ENCODE data around the gene SHROOM3.

SHROOM3 gene

GRCh38 chr4:76802236-76803021 is 367.4 kb downstream of the SHROOM3 start:
- ATAC-seq, result no peak
- TF ChIP-seq ZNF565 (CRISPR knock-in tag; conservative IDR thresholded peaks at IDR 0.05; ENCODE audit: low read depth), result no peak
- no peak for TF ChIP-seq ZNF70 (CRISPR knock-in tag; IDR thresholded peaks at IDR 0.05)
- no peak for TF ChIP-seq OSR1 (CRISPR knock-in tag; IDR thresholded peaks at IDR 0.05)
- TF ChIP-seq ZC3H10 (CRISPR knock-in tag; IDR thresholded peaks at IDR 0.05), result no peak
- TF ChIP-seq TOX (CRISPR knock-in tag; IDR thresholded peaks at IDR 0.05; ENCODE audit: borderline replicate concordance), result no peak
- no peak for TF ChIP-seq POU6F1 (CRISPR knock-in tag; IDR thresholded peaks at IDR 0.05; ENCODE audit: borderline replicate concordance, low read depth)
- TF ChIP-seq SNAI2 (CRISPR knock-in tag; IDR thresholded peaks at IDR 0.05), result no peak
- TF ChIP-seq ZNF8 (CRISPR knock-in tag; IDR thresholded peaks at IDR 0.05), result no peak
- TF ChIP-seq GLIS3 (CRISPR knock-in tag; IDR thresholded peaks at IDR 0.05), result no peak
- TF ChIP-seq CREB5 (CRISPR knock-in tag; IDR thresholded peaks at IDR 0.05; ENCODE audit: low read depth), result no peak
- no peak for TF ChIP-seq ZFP3 (CRISPR knock-in tag; IDR thresholded peaks at IDR 0.05)
- no peak for TF ChIP-seq CSDC2 (CRISPR knock-in tag; IDR thresholded peaks at IDR 0.05)
- no peak for TF ChIP-seq ARNTL (CRISPR knock-in tag; IDR thresholded peaks at IDR 0.05; ENCODE audit: borderline replicate concordance, low read depth)
- no peak for TF ChIP-seq RARB (CRISPR knock-in tag; IDR thresholded peaks at IDR 0.05)
- TF ChIP-seq ISL1 (CRISPR knock-in tag; IDR thresholded peaks at IDR 0.05), result no peak
- TF ChIP-seq PPARA (CRISPR knock-in tag; IDR thresholded peaks at IDR 0.05; ENCODE audit: borderline replicate concordance), result no peak
- TF ChIP-seq BACH2 (CRISPR knock-in tag; IDR thresholded peaks at IDR 0.05; ENCODE audit: borderline replicate concordance), result no peak
- TF ChIP-seq PATZ1 (CRISPR knock-in tag; IDR thresholded peaks at IDR 0.05; ENCODE audit: borderline replicate concordance), result no peak
- TF ChIP-seq CSRNP3 (CRISPR knock-in tag; IDR thresholded peaks at IDR 0.05), result no peak

GRCh38 chr4:76803522-76803921 is 368.5 kb downstream of the SHROOM3 start:
- TF ChIP-seq TOX (CRISPR knock-in tag; IDR thresholded peaks at IDR 0.05; ENCODE audit: borderline replicate concordance), result no peak
- no peak for TF ChIP-seq ZNF565 (CRISPR knock-in tag; conservative IDR thresholded peaks at IDR 0.05; ENCODE audit: low read depth)
- no peak for TF ChIP-seq PATZ1 (CRISPR knock-in tag; IDR thresholded peaks at IDR 0.05; ENCODE audit: borderline replicate concordance)
- TF ChIP-seq BACH2 (CRISPR knock-in tag; IDR thresholded peaks at IDR 0.05; ENCODE audit: borderline replicate concordance), result no peak
- no peak for TF ChIP-seq ZNF8 (CRISPR knock-in tag; IDR thresholded peaks at IDR 0.05)
- TF ChIP-seq RARB (CRISPR knock-in tag; IDR thresholded peaks at IDR 0.05), result no peak
- no peak for TF ChIP-seq TSHZ2 (CRISPR knock-in tag; IDR thresholded peaks at IDR 0.05)
- no peak for TF ChIP-seq OSR1 (CRISPR knock-in tag; IDR thresholded peaks at IDR 0.05)
- TF ChIP-seq ZC3H10 (CRISPR knock-in tag; IDR thresholded peaks at IDR 0.05), result no peak
- no peak for TF ChIP-seq CREB5 (CRISPR knock-in tag; IDR thresholded peaks at IDR 0.05; ENCODE audit: low read depth)
- no peak for TF ChIP-seq TCF4 (CRISPR knock-in tag; IDR thresholded peaks at IDR 0.05; ENCODE audit: borderline replicate concordance)
- no peak for TF ChIP-seq CSDC2 (CRISPR knock-in tag; IDR thresholded peaks at IDR 0.05)
- peak; percentile 88 for ATAC-seq
